Ishikawa (cell line): ENCODE results near the gene LRRC46.

ENCODE experiments used
- CEBPB ChIP-seq: IDR thresholded peaks from 2 replicates; pipeline ENCODE4 v1.6.1; 2012
- CREB1 ChIP-seq: IDR thresholded peaks from 2 replicates; pipeline ENCODE4 v1.6.1; 2012; ENCODE audit warnings: low read depth
- EGR1 ChIP-seq: IDR thresholded peaks from 2 replicates; pipeline ENCODE4 v1.6.1; 2012
- EP300 ChIP-seq: IDR thresholded peaks from 2 replicates; pipeline ENCODE4 v1.6.1; 2012; ENCODE audit warnings: borderline replicate concordance
- RAD21 ChIP-seq: IDR thresholded peaks from 2 replicates; pipeline ENCODE4 v1.6.1; 2012; ENCODE audit warnings: low read depth
- YY1 ChIP-seq: IDR thresholded peaks from 2 replicates; pipeline ENCODE4 v1.6.1; 2012; ENCODE audit warnings: low read depth
- ZBTB7A ChIP-seq: IDR thresholded peaks from 2 replicates; pipeline ENCODE4 v1.6.1; 2012; ENCODE audit warnings: low read depth
- TF ChIP-seq, protein P1 (sequence below): IDR thresholded peaks from 2 replicates; pipeline ENCODE4 v1.6.1; 2012
- TF ChIP-seq, protein P2 (sequence below): IDR thresholded peaks from 2 replicates; pipeline ENCODE4 v1.6.1; 2012; ENCODE audit warnings: low read depth, mild to moderate bottlenecking
- TF ChIP-seq, protein P3 (sequence below): IDR thresholded peaks from 2 replicates; pipeline ENCODE4 v1.6.1; 2012

- TF ChIP-seq, protein P1, sequence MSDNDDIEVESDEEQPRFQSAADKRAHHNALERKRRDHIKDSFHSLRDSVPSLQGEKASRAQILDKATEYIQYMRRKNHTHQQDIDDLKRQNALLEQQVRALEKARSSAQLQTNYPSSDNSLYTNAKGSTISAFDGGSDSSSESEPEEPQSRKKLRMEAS: no peak
- TF ChIP-seq ZBTB7A: no peak
- no peak for TF ChIP-seq RAD21
- no peak for TF ChIP-seq CREB1
- TF ChIP-seq, protein P2, sequence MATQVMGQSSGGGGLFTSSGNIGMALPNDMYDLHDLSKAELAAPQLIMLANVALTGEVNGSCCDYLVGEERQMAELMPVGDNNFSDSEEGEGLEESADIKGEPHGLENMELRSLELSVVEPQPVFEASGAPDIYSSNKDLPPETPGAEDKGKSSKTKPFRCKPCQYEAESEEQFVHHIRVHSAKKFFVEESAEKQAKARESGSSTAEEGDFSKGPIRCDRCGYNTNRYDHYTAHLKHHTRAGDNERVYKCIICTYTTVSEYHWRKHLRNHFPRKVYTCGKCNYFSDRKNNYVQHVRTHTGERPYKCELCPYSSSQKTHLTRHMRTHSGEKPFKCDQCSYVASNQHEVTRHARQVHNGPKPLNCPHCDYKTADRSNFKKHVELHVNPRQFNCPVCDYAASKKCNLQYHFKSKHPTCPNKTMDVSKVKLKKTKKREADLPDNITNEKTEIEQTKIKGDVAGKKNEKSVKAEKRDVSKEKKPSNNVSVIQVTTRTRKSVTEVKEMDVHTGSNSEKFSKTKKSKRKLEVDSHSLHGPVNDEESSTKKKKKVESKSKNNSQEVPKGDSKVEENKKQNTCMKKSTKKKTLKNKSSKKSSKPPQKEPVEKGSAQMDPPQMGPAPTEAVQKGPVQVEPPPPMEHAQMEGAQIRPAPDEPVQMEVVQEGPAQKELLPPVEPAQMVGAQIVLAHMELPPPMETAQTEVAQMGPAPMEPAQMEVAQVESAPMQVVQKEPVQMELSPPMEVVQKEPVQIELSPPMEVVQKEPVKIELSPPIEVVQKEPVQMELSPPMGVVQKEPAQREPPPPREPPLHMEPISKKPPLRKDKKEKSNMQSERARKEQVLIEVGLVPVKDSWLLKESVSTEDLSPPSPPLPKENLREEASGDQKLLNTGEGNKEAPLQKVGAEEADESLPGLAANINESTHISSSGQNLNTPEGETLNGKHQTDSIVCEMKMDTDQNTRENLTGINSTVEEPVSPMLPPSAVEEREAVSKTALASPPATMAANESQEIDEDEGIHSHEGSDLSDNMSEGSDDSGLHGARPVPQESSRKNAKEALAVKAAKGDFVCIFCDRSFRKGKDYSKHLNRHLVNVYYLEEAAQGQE: no peak
- TF ChIP-seq, protein P3, sequence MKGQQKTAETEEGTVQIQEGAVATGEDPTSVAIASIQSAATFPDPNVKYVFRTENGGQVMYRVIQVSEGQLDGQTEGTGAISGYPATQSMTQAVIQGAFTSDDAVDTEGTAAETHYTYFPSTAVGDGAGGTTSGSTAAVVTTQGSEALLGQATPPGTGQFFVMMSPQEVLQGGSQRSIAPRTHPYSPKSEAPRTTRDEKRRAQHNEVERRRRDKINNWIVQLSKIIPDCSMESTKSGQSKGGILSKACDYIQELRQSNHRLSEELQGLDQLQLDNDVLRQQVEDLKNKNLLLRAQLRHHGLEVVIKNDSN: no peak
- TF ChIP-seq EGR1: no peak
- TF ChIP-seq EP300: no peak
- no peak for TF ChIP-seq CEBPB
- no peak for TF ChIP-seq YY1
Measured at GRCh38 chr17:47803201-47803600, 28.3 kb upstream of the LRRC46 start.
